Naive thymus-derived CD8-positive, alpha-beta T cell (primary cell): ENCODE data around the gene SCAMP1. TPM values are rescaled to one million over a fixed set of nuclear protein-coding genes. Genes with fewer than 3 reads are reported as not detected.
"Not testable (repeated sequence)": the region's sequence is repeated elsewhere in the genome, so short reads cannot be mapped to it uniquely, and the experiment has no call there.

ENCODE experiments used
- ATAC-seq, 2 donors: fragments of 150-1000 bp; cut with Tn5 transposase in 1 of 2; sonication (Bioruptor Pico), chemical (Tn5 transposase) in 1 of 2; 1 replicate in 1 of 2; 2 replicates in 1 of 2; pipeline ENCODE4 v1.10.0; 2021; ENCODE audit warnings: mild to moderate bottlenecking in 2 of 2, moderate library complexity in 2 of 2
- POLR2A ChIA-PET: fragments of 350-600 bp; sonication (Branson Sonifier 250); formaldehyde crosslinking; loops from one replicate; lab custom pipeline; 2021; ENCODE audit warnings: antibody characterized with exemption; lab: Charles Lee
- DNase-seq, 10 donors: peaks; one replicate each; pipeline versions ENCODE4 v3.0.0 to v3.0.0-alpha.2; 2020 to 2022
- H3K27ac Mint-ChIP-seq, 10 donors: one replicate each; pipeline ENCODE4 v1.8.0; 2020 to 2022; ENCODE audit warnings: mild to moderate bottlenecking in 10 of 10, mixed read lengths in 10 of 10, moderate library complexity in 4 of 10, inconsistent platforms in 1 of 10
- H3K27me3 Mint-ChIP-seq, 5 donors: one replicate each; pipeline ENCODE4 v1.8.0; 2021 to 2022; ENCODE audit warnings: mixed read lengths in 5 of 5
- H3K36me3 Mint-ChIP-seq, 3 donors: one replicate each; pipeline ENCODE4 v1.8.0; 2020 to 2022; ENCODE audit warnings: mixed read lengths in 3 of 3, mild to moderate bottlenecking in 2 of 3, inconsistent platforms in 1 of 3
- H3K4me1 Mint-ChIP-seq, 4 donors: one replicate each; pipeline ENCODE4 v1.8.0; 2021 to 2022; ENCODE audit warnings: mixed read lengths in 4 of 4
- H3K4me3 Mint-ChIP-seq, 10 donors: one replicate each; pipeline ENCODE4 v1.8.0; 2020 to 2022; ENCODE audit warnings: mild to moderate bottlenecking in 10 of 10, mixed read lengths in 10 of 10, moderate library complexity in 6 of 10, inconsistent platforms in 1 of 10
- H3K9me3 Mint-ChIP-seq, 9 donors: one replicate each; pipeline ENCODE4 v1.8.0; 2020 to 2022; ENCODE audit warnings: mixed read lengths in 9 of 9, mild to moderate bottlenecking in 3 of 9, inconsistent platforms in 1 of 9, moderate library complexity in 1 of 9
- polyA plus RNA-seq, 3 donors: library from polyadenylated mRNA; unstranded; fragments of 300-500 nt; fragmentation: Illumina TruSeq; gene quantifications; one replicate each; pipeline ENCODE4 v1.2.3, GENCODE V29; 2021
- total RNA-seq, 8 experiments: library from RNA in 2 of 8; stranded (reverse) in 2 of 8; gene quantifications; one replicate each; pipeline ENCODE4 v1.2.3 and lab custom pipeline; 2021 to 2026

The SCAMP1 gene
- total and polyA plus RNA-seq, 5 experiments from 2014 or later = 22.0 to 29.3 (median 26.4) TPM

DNA sequence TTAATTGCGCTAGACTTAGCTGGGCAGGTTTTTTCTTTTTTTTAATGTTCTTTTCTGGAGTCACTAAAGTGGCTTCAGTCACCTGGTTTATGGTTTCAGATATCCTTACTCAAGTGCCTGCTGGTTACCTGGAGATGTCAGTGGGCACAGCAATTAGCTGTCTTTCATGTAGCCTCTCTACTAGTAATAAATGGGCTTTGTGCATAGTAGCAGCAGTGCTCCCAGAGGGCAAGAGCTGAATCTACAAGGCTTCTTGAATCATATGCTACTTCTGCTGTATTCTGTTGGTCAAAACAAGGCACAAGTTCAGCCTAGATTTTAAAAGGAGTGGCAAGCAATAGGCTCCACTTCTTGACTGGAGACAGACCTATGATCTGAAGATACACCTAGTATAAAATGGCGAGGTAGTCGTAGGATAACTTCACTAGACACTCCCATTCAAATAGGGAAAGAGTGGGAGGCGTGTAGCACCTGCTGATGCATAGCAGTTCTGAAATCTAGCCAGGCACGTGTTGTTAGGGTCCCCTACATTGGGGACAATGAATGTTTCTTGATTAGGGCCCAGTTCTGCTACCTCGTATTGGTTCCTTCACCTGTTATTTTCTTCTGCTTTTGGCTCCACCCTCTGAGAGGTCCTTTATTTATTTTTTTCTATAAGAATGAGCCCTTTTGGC, 7.0 kb downstream of the SCAMP1 start:
- no peak for DNase-seq
- Mint-ChIP-seq H3K27me3 (no peaks in the 10 kb centered on the region), H3K4me3 (no peak overlapping the region), H3K4me1 (peaks cover 17 to 65% (median 57%) of the 10 kb centered on the region in 4 donors), H3K27ac (no peak overlapping the region), H3K9me3 (no peaks in the 10 kb centered on the region), H3K36me3 (no peaks in the 10 kb centered on the region)
- POLR2A ChIA-PET = no interaction called here
- ATAC-seq = peak in 1 of 2 donors; percentile 27

GRCh38 chr5:78369680-78370079, 9.3 kb downstream of the SCAMP1 start:
- DNase-seq (no peak), ATAC-seq (no peak)
- H3K36me3 Mint-ChIP-seq = peaks cover 0 to 3% (median 0%) of the 10 kb centered on the region in 3 donors
- POLR2A ChIA-PET = no interaction called here
- no peaks in the 10 kb centered on the region for H3K9me3 Mint-ChIP-seq
- H3K27ac Mint-ChIP-seq = peak overlapping the region in 1 of 10 donors; percentile 13
- no peak overlapping the region for H3K4me3 Mint-ChIP-seq
- no peaks in the 10 kb centered on the region for H3K27me3 Mint-ChIP-seq
- peaks cover 13 to 58% (median 50%) of the 10 kb centered on the region in 4 donors for H3K4me1 Mint-ChIP-seq

GRCh38 chr5:78373231-78373630, 12.8 kb downstream of the SCAMP1 start:
- Mint-ChIP-seq H3K27me3 (no peaks in the 10 kb centered on the region), H3K36me3 (peaks cover 0 to 7% (median 0%) of the 10 kb centered on the region in 3 donors), H3K4me1 (peaks cover 14 to 54% (median 45%) of the 10 kb centered on the region in 4 donors), H3K27ac (no peak overlapping the region), H3K4me3 (no peak overlapping the region), H3K9me3 (no peaks in the 10 kb centered on the region)
- ATAC-seq = no peak
- POLR2A ChIA-PET = no interaction called here
- no peak for DNase-seq

DNA sequence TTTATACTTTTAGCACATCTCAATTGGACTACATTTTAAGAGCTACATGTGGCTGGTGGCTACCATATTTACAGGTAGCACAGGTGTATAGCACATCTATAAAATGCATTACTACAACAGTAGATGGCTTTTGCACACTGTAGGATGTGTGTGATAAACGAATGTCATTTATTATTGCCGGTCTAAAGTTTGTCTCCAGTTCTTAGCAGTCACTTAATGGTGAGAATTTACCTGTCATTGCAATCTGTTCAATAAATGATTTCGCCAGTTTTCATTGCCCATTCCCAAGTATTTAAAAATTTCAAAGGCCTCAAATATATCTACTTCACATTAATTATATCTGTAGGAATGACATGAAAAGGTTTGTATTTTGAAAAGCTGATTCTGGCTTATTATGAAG, 15.9 kb downstream of the SCAMP1 start:
- no peak for ATAC-seq
- Mint-ChIP-seq H3K4me1 (peaks cover 11 to 50% (median 29%) of the 10 kb centered on the region in 4 donors), H3K36me3 (peaks cover 0 to 14% (median 3%) of the 10 kb centered on the region in 3 donors), H3K27me3 (no peaks in the 10 kb centered on the region), H3K9me3 (no peaks in the 10 kb centered on the region), H3K27ac (peak overlapping the region in 2 of 10 donors; percentile 50 to 70), H3K4me3 (no peak overlapping the region)
- POLR2A ChIA-PET = no interaction called here
- DNase-seq = no peak

DNA sequence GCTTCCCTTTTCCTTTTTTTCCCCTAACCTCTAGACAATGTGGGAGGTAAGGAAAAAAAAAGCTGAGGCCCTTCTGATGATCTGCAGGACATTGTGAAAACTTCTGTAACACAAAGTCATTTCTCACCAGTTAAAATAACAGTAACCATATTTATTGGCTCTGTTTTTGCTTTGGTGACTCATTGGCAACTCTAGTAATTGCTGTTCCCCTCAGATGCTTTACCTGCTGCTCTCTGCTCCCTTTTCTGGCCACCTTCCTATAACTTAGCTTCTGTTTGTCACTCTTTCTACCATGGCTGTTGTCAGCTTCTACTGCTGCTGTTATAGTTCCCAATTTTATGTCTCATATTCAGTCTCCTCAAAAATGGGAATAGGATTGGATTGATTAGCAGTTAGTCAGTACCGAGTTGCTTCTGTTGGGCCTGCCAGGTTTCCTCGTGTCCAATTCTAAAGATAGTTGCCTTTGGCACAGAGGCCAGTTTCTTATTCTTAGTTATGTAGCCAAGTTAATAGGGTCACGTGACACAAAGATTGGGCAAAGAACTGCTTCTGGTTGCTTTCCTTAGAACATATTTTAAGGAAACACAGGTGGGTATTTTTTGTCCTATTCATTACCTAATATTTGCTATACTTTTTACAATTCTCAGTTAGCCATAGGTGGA, 16.8 kb downstream of the SCAMP1 start:
- Mint-ChIP-seq H3K27me3 (no peaks in the 10 kb centered on the region), H3K36me3 (peaks cover 0 to 18% (median 5%) of the 10 kb centered on the region in 3 donors), H3K4me3 (no peak overlapping the region), H3K9me3 (no peaks in the 10 kb centered on the region), H3K27ac (no peak overlapping the region), H3K4me1 (peaks cover 16 to 51% (median 29%) of the 10 kb centered on the region in 4 donors)
- no peak for DNase-seq
- no peak for ATAC-seq
- POLR2A ChIA-PET = no interaction called here

- no peak for DNase-seq
- H3K9me3 Mint-ChIP-seq = peaks cover 0 to 2% (median 0%) of the 10 kb centered on the region in 9 donors
- no peak overlapping the region for H3K4me3 Mint-ChIP-seq
- peaks cover 18 to 50% (median 29%) of the 10 kb centered on the region in 4 donors for H3K4me1 Mint-ChIP-seq
- no peak for ATAC-seq
- no peak overlapping the region for H3K27ac Mint-ChIP-seq
- H3K36me3 Mint-ChIP-seq = peaks cover 0 to 18% (median 8%) of the 10 kb centered on the region in 3 donors
- H3K27me3 Mint-ChIP-seq = no peaks in the 10 kb centered on the region
- POLR2A ChIA-PET = no interaction called here
Measured at GRCh38 chr5:78377718-78378105, 17.3 kb downstream of the SCAMP1 start.

DNA sequence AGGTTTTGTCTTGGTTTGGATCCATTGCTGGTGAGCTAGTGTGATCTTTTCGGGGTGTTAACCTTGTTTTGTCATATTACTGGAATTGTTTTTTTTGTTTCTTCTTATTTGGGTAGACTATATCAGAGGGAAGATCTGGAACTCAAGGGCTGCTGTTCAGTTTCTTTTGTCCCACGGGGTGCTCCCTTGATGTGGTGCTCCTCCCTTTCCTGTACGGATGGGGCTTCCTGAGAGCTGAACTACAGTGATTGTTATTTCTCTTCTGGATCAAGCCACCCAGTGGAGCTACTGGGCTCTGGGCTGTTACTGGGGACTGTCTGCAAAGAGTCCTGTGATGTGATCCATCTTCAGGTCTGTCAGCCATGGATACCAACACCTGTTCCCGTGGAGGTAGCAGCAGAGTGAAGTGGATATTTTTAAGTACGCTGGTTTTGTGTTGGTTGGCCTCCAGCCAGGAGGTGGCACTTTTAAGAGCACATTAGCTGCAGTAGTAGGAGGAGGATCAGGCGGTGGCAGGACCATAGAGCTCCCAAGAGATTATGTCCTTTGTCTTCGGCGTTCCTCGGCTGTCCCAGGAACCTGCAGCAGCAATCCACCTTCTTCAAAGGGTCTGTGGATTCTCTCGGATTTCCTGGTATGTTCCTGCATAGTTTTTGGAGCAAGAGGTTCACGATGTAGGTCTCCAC, 27.2 kb downstream of the SCAMP1 start:
- POLR2A ChIA-PET = no interaction called here
- Mint-ChIP-seq H3K9me3 (peaks cover 21 to 57% (median 42%) of the 10 kb centered on the region in 9 donors), H3K27me3 (no peaks in the 10 kb centered on the region), H3K27ac (peak overlapping the region in 1 of 10 donors; percentile 11), H3K4me3 (peak overlapping the region in 3 of 10 donors; percentile 9 to 23 (median 16)), H3K4me1 (peaks cover 14 to 43% (median 34%) of the 10 kb centered on the region in 4 donors), H3K36me3 (peaks cover 25 to 60% (median 31%) of the 10 kb centered on the region in 3 donors)
- no peak for ATAC-seq
- DNase-seq = no peak

DNA sequence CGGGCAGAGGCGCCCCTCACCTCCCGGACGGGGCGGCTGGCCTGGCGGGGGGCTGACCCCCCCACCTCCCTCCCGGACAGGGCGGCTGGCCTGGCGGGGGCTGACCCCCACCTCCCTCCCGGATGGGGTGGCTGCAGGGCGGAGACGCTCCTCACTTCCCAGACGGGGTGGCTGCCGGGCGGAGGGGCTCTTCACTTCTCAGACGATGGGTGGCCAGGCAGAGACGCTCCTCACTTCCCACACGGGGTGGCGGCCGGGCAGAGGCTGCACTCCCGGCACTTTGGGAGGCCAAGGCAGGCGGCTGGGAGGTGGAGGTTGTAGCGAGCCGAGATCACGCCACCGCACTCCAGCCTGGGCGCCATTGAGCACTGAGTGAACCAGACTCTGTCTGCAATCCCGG, 30.9 kb downstream of the SCAMP1 start:
- H3K27ac Mint-ChIP-seq, H3K27me3 Mint-ChIP-seq, DNase-seq, H3K4me3 Mint-ChIP-seq, ATAC-seq, POLR2A ChIA-PET: not testable (repeated sequence)
- Mint-ChIP-seq H3K9me3 (peaks cover 2 to 24% (median 17%) of the 10 kb centered on the region in 9 donors), H3K4me1 (peaks cover 19 to 31% (median 24%) of the 10 kb centered on the region in 4 donors), H3K36me3 (peaks cover 27 to 46% (median 32%) of the 10 kb centered on the region in 3 donors)

- no peak overlapping the region for H3K27ac Mint-ChIP-seq
Measured at GRCh38 chr5:78397831-78398230, 37.4 kb downstream of the SCAMP1 start.

GRCh38 chr5:78399116-78399515, 38.7 kb downstream of the SCAMP1 start:
- Mint-ChIP-seq H3K36me3 (peaks cover 22 to 56% (median 31%) of the 10 kb centered on the region in 3 donors), H3K27me3 (no peaks in the 10 kb centered on the region), H3K4me1 (peaks cover 26 to 50% (median 37%) of the 10 kb centered on the region in 4 donors), H3K27ac (no peak overlapping the region), H3K9me3 (peaks cover 2 to 27% (median 8%) of the 10 kb centered on the region in 9 donors), H3K4me3 (peak overlapping the region in 1 of 10 donors; percentile 12)
- DNase-seq = no peak
- no peak for ATAC-seq
- POLR2A ChIA-PET = no interaction called here

More at GRCh38 chr5:78397831-78398230, 37.4 kb downstream of the SCAMP1 start:
- DNase-seq (no peak), ATAC-seq (no peak)
- Mint-ChIP-seq H3K4me1 (peaks cover 28 to 50% (median 35%) of the 10 kb centered on the region in 4 donors), H3K27me3 (no peaks in the 10 kb centered on the region), H3K36me3 (peaks cover 27 to 55% (median 31%) of the 10 kb centered on the region in 3 donors), H3K4me3 (no peak overlapping the region), H3K9me3 (peaks cover 2 to 27% (median 8%) of the 10 kb centered on the region in 9 donors)
- POLR2A ChIA-PET = no interaction called here

GRCh38 chr5:78404682-78405293, 44.4 kb downstream of the SCAMP1 start:
- H3K9me3 Mint-ChIP-seq = peaks cover 0 to 10% (median 4%) of the 10 kb centered on the region in 9 donors
- H3K4me1 Mint-ChIP-seq = peaks cover 33 to 66% (median 48%) of the 10 kb centered on the region in 4 donors
- H3K27me3 Mint-ChIP-seq = no peaks in the 10 kb centered on the region
- H3K36me3 Mint-ChIP-seq = peaks cover 21 to 38% (median 31%) of the 10 kb centered on the region in 3 donors
- ATAC-seq (peak; percentile 50 to 77), DNase-seq (peak in 3 of 10 donors; percentile 9 to 23 (median 13))
- H3K4me3 Mint-ChIP-seq = peak overlapping the region in 4 of 10 donors; percentile 11 to 47 (median 26)
- peak overlapping the region in 2 of 10 donors; percentile 11 to 53 for H3K27ac Mint-ChIP-seq
- POLR2A ChIA-PET = no interaction called here
